NCI-H82 treated with DMSO at 0.1 percent for 48 hours (cell line): ENCODE measurements around the gene MSRB2.

Experiments
- DNase-seq: peaks from one replicate; lab custom pipeline; 2025; ENCODE audit not compliant: unreplicated experiment; lab: John Stamatoyannopoulos, UW

The MSRB2 gene

DNA sequence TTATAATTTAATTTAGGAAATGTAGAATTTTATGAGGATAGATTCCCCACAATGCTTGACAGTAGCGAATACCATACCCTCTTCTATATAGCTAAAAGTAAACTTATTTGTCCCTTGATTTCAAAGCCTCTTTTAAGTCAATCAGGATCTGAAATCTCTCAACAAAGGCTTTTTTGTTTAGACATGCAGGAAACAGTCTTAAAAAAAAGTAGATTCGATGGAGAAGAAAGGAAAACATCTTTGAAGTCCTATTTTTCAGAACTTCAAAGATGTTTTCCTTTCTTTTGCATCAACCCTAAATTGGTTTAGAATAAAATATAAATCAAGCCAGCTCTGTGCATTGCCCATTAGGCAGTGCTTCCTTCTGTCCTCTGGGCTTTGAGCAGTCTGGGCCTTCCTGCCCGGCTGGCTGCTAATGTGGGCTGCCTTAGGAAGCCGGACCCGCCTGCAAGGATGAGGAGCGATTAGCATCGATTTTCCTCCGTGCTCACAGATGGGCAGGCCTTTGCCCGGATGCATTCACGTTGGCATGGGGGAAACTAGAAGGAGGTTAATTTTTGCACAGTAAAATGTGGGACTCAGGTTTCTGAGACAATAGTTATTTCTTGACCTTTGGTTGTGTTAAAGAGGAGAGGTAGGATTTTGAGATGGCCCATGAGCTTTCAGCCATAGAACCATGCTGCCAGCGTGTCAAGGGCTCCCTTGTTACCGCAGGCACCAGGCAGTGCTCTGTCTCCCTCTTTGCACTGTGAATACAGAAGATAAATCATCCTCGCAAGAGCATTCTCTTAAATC is 15.5 kb downstream of the MSRB2 start:
- no peak for DNase-seq

DNA sequence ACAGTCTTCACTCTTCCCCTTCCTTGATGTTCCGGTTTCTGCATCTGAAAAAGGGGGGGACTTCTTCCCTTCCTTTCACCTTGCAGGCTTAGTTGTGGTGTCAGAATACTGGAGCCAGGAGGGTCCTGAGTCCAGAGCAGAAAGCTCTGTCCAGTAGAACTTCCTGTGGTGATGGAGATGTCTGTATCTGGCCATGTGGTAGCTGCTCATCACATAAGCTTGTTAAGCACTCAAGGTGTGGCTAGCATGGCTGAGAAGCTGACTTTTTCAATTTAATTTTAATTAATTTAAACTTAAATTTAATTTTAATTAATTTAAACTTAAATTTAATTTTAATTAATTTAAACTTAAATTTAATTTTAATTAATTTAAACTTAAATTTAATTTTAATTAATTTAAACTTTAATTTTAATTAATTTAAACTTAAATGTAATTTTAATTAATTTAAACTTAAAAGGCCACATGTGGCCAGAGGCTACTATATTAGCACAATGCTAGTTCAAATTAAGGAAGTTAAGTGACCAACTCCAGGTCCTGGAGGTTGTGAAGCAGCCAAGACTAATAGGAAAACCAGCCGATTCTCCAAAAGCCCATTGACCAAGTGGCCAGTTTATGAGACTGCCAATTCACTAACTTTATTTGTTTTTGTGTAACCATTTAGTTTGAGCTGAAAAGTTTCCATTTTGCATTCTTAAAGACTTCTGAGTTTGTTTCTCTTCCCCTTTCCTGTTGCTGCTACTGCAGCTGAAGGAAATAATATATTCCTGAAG is 16.3 kb downstream of the MSRB2 start:
- no peak for DNase-seq

DNA sequence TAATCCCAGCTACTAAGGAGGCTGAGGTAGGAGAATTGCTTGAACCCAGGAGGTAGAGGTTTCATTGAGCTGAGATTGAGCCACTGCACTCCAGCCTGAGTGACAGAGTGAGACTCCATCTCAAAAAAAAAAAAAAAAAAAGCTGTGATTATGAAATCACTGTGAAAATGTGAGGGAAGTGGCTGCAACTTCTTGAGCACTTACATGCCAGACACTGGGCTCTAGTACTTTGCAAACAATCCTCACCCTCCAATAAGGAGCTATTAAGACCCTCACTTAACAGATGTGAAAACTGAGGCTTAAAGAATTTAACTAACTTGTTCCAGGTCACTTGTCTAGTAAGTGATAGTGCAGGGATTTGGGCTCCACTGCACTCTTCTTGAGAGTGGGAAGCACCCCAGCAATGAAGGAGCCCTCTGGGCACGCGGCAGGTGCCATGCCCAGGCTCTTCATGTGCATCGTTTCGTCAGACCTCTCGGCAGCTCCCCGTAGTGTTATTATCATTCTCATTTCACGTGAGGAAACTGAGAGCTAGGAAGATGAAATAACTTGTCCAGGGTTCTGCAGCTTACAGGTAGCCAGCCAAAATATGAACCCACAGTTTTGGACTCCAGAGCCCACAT is 19.0 kb downstream of the MSRB2 start:
- no peak for DNase-seq

- DNase-seq, result no peak
Observed at GRCh38 chr10:23116486-23117205, 21.3 kb downstream of the MSRB2 start.

DNA sequence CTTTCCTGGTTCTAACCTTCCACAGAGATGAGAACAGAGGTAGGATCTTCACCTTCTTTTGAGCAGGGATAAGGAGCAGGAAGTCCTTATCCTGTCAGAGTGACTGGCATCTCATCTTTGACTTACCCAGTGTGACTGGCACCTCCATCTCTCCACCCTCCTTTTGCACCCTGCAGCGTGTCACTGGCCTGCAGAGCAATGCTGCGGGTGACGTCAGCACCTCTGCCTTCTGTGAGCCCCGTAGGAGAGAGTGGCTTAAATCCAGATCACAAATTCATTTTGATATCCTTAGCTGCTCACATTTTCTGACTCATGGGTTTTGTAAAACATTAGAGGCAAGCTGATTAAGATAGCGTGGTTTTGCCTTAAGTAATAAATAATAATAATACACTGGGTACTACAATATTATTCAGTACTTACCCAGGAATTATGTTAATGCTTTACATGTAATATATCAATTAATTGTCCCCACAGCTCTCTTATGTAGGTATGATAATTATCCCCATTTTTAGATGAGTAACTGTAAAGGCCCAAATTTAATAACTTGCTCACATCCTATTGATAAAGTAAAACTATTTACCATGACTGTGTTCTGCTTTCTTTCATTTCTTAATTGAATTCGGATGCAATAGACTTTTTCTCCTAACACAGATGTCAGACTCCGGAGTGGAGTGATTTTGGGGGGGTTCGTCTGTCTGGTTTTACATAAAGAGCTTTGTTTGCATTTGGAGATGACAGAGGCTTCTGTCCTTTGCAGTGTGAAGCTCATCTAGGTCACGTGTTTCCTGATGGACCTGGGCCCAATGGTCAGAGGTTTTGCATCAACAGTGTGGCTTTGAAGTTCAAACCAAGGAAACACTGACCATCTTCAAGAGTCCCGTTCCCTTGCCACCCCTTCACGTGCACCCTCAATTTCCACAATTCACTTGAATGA is 24.9 kb downstream of the MSRB2 start:
- no peak for DNase-seq

DNA sequence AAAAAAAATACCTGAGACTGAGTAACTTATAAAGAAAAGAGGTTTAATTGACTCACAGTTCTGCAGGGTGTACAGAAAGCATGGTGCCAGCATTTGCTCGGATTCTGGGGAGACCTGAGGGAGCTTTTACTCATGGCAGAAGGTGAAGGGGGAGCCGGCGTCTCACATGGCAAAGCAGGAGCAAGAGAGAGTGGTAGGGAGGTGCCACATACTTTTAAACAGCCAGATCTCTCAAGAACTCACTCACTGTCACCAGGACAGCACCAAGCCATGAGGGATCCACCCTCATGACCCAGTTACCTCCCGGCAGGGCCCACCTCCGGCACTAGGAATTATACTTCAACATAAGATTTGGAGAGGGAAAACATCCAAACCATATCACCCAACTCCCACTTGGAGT is 25.8 kb downstream of the MSRB2 start:
- DNase-seq, result no peak

GRCh38 chr10:23136462-23136861 is 41.1 kb downstream of the MSRB2 start:
- DNase-seq, result no peak

- DNase-seq, result no peak
Observed at GRCh38 chr10:23139677-23140076, 44.3 kb downstream of the MSRB2 start.

- DNase-seq, result no peak
Observed at GRCh38 chr10:23141995-23142394, 46.6 kb downstream of the MSRB2 start.

DNA sequence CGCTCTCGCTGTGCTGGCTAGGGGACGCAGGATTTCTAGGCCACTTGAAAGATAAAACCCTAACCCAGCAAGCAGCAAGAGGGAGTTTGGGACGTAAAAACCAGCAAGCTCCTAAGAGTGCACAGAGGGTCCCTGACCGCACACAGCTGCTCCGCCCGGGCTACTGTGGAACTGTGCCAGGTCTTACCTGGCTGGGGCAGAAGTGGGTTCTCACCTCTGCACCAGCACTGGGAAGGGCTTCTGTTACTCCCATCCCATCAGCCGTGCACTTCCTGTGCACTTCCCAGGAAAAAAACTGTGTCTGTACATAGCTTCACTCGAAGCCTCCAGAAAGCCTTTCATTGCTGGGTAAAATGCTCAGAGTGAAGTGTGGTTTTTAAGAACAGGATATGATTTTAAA is 50.9 kb downstream of the MSRB2 start:
- DNase-seq, result no peak

GRCh38 chr10:23147035-23147434 is 51.7 kb downstream of the MSRB2 start:
- DNase-seq, result no peak

- DNase-seq, result no peak
Observed at GRCh38 chr10:23148214-23148613, 52.8 kb downstream of the MSRB2 start.

DNA sequence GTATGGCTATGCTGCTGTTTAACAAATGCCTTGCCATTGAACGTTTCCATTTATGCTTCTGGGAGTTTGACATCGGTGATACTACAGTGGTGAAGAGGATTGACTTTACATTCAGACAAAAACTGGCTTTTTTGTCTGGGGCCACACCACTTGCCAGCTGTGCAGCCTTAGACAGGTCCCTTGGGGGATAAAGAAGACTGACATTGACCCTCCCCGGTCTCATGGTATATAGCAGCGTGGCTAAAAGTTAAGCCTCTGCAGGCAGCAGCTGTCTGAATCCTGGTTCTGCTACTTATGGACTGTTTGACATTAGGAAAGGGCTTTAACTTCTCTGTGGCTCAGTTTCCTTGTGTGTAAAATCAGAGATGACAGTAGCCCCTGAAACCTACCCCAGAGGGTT is 54.7 kb downstream of the MSRB2 start:
- DNase-seq, result peak; percentile 24

DNA sequence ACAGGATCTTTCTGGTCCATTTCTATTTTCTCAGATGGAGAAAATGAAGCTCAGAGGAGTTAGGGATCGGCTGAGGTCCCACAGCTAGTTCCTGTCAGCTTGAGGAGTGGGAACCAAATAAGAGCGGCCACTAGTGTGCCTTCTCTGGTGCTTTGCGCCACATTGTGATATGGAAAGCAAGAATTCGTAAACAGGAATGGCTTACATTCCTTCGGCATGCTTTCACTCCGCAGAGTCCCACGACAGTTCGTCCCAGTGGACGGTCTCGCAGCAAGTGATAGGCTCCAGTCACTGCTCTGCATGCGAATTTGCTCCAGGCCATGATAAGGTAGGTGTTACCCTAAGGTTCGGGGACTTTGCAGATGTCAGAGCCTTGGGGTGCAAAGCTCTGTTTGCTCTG is 55.2 kb downstream of the MSRB2 start:
- DNase-seq, result no peak

GRCh38 chr10:23151071-23151470 is 55.7 kb downstream of the MSRB2 start:
- DNase-seq, result no peak

DNA sequence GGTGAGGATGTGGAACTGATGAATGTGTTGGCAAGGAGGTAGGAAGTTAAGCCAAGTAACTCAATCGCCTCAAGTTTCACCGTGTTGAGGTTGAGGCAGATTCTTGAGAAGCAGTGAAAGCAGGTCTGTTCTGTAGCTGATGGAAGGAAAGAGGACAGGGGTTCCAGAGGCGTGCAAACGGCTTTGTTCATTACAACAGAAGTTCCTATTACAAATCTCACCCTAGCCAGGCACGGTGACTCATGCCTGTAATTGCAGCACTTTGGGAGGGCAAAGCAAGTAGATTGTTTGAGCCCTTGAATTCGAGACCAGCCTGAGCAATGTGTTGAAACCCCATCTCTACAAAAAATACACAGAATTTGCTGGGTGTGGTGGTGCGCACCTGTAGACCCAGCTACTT is 59.8 kb downstream of the MSRB2 start:
- DNase-seq, result no peak

- no peak for DNase-seq
Observed at GRCh38 chr10:23156447-23157150, 61.2 kb downstream of the MSRB2 start.

DNA sequence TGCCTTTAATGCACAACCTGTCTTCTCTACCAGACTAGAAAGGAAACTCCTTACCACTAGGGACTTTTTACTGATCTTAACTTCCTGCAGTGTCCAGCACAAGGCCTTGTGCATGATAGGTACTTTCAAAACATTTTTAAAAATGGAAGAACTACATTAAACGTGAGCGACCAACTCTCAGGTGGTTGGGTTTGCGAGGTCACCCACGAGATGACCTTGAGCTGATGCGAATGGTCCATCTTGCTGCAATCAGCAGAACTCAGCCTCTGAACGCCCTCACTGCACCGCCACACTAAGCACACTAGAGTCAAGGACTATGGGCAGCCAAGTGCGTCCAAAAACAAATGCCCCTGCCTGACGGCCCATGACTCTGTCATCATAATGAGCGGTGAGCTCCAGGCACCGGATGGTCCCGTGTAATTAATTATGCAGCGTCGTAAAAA is 61.9 kb downstream of the MSRB2 start:
- no peak for DNase-seq

DNA sequence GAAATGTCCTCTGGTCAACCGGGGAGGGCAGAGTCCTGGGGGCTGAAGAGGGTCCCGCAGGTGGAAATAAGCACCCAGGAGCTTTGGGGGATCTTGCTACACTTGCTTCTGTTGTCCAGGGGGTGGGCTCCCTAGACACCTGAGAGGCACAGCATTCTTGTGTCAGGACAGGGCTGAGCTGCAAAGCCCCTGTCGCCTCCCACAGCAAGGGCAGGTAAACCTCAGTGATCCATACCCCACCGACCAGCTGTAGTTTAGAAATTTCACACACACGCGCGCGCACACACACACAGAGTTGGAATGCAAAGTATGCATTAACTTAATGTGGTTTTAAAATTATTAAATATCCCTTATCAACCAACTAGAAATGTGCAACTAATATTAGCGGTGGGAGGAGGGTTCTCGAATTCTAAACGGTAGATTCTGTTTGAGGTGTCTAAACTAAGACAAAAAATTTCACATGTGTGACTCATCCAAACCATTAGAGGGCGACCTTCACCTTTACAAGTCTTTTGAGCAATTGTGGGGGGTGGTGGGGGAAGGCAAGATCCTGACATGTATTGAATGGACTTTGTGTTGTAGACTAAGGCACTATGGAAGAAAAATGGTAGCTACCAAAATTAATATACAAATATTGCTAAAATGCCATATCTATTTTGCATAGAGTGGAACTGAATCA is 62.5 kb downstream of the MSRB2 start:
- DNase-seq, result peak; percentile 38
